Stimulated activated CD4-positive, alpha-beta T cell treated with anti-CD3 and anti-CD28 coated beads, TNF-alpha, amount 100 ng/mL, for 24 hours (primary cell): ENCODE results near the gene PPP1R26.
"Not testable (repeated sequence)": the region's sequence is repeated elsewhere in the genome, so short reads cannot be mapped to it uniquely, and the experiment has no call there.

Source experiments
- DNase-seq, 3 experiments: peaks; one replicate each; pipeline ENCODE4 v3.0.0-alpha.2; 2020; ENCODE audit warnings: low read depth in 3 of 3

PPP1R26 gene

GRCh38 chr9:135505406-135506187 lies 26.0 kb downstream of the PPP1R26 start:
- DNase-seq, result no peak

GRCh38 chr9:135506327-135507103 lies 26.9 kb downstream of the PPP1R26 start:
- DNase-seq, result no peak

GRCh38 chr9:135507104-135508035 lies 27.8 kb downstream of the PPP1R26 start:
- DNase-seq, result no peak

GRCh38 chr9:135508211-135508820 lies 28.7 kb downstream of the PPP1R26 start:
- DNase-seq, result no peak

DNA sequence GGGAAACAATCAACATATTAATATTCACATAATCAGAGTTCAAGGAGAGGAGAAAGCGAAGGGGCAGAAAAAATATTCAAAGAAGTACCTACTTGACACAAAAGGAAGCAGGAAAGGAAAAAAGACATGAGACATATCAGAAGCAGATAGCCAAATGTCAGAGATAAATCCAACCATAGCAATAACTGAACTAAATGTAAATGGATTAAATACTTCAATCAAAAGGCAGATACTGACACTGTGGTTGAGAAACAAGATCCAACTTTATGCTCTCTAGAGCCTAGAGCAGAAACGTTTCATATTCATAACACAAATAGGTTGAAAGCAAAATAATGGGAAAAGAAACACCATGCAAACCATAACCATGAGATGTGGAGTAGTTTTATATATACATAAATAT lies 29.9 kb downstream of the PPP1R26 start:
- DNase-seq, result no peak

GRCh38 chr9:135512241-135512603 lies 32.6 kb downstream of the PPP1R26 start:
- no peak for DNase-seq

DNA sequence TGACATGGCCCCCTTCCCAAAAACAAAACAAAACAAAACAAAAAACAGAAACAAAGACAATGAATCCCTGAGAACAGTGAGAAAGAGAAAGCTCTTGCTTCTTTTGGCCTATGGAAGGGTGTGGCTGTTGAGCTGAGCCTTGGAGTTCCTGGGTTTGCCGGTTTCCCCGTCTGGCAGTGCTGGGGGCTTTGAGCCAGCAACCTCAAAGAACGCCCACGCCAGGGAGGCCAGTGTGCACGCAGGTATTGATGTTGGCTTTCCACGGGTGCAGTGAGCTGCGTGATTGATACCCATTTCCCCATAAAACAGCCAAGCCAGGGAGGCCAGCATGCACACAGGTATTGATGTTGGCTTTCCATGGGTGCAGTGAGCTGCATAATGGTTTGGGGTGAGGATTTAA lies 33.3 kb downstream of the PPP1R26 start:
- no peak for DNase-seq

DNA sequence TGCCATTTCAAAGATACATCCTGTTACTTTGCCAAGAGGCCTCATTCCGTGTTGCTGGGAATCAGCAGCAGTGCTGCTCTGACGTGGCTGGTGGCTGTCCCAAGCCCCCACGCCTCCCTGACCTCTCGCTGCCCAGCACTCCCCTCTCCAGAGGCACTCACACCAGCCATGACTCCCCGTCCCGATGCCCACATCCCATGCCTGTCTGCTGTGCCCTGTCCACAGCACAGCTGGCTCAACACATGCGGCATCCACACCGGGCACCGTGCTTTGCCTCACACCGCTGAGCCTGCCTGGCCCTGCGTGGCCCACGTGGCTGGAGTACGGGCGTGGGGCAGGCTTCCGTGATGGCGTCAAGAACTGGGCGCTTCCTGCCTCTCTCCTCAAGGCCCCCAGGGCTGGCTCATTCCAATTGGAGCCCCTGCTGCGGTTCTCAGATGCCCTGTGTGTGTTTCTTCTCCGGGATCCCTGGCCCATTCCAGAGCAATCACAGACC lies 33.8 kb downstream of the PPP1R26 start:
- no peak for DNase-seq

DNA sequence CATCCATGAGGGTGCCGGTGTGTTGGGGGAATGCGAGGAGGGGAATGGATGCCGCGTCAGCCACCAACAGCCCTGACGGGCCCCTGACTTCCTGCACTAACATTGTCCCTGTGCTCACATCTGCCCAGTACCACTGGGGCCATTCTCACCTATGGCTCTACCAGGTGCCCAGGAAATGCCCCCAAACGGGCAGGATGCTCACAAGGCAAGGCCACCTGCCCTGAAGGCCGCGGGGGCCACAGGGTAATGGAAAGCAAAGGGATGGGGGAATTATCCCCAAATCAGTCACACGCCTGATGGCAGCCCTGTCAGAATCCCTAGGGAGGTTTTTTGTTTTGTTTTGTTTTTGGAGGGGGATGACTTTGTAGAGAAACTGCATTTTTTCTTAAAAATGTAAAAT lies 34.3 kb downstream of the PPP1R26 start:
- not testable (repeated sequence) for DNase-seq

DNA sequence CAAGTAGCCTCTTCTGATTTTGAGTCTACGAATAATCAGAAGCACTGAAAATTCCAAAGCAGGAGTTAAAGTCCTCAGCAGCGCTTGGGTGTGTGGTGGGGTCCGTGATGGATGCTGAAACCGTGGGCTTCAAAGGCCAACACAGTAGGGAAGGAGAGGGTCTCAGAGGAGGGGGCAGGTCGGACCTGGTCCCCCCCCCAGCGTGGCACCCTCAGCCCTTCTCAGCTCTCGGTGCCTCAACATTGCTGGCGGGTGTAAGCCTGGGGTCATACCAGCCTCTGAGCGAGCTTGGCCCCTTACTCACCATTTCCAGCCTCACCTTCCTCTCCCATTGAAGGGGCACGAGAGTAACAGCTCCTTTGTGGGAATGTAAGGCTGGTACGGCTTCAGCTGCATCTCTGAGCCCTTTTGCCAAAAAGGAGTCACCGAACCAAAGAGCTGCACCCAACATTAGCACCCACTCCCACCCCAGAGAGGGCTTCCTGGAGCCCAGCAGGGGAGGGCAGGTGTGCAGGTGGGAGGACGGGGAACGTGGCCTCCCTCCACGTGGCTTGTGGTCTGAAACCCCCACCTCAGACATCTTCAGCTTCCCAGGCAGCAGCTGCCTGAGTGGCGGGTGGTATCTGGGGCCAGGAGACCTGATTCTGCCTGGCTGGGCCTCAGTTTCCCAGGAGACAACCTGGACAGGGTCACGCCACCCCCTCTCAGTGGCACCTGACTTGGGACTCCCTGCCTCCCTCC lies 34.9 kb downstream of the PPP1R26 start:
- DNase-seq, result no peak

DNA sequence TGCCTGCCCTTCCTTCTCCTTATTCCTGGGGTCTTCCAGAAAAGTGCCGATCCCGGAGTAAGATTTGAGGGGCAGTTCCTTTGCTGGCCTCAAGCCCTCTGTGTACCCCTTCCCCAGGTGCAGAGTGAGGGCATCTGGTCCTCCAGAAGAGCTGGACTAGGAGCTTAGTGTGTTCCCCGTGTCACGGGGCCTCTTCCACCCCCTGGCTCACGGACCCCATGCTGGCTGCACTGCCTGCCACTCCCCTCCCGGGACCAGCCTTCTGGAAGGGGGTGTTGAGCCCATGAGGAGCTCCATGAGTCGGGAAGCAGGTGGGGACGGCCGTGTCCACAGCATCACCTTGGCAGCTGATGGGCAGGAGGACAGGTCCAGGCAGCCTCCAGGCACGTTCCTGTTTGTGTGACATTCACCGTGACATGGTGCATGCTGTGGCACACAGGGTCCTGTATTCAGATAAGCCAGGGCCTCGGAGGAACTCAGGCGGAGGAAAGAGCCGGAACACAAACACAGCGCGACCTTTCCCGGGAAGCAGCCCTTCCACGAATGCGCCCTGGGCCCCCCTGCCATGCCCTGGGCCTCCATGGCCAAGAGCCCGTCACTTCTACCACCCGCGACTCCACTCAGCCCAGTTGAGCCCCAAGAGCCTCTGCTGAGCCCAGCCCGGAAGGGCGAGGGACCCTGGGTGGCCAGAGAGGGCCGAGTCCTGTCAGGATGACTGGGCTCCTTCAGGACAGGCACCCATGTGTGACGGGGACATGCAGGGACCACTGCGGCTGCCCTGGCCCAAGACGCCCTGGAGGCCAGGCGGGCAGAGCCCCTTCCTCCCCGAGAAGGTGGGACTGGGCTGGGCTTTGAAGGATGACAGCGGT lies 35.7 kb downstream of the PPP1R26 start:
- DNase-seq, result no peak

DNA sequence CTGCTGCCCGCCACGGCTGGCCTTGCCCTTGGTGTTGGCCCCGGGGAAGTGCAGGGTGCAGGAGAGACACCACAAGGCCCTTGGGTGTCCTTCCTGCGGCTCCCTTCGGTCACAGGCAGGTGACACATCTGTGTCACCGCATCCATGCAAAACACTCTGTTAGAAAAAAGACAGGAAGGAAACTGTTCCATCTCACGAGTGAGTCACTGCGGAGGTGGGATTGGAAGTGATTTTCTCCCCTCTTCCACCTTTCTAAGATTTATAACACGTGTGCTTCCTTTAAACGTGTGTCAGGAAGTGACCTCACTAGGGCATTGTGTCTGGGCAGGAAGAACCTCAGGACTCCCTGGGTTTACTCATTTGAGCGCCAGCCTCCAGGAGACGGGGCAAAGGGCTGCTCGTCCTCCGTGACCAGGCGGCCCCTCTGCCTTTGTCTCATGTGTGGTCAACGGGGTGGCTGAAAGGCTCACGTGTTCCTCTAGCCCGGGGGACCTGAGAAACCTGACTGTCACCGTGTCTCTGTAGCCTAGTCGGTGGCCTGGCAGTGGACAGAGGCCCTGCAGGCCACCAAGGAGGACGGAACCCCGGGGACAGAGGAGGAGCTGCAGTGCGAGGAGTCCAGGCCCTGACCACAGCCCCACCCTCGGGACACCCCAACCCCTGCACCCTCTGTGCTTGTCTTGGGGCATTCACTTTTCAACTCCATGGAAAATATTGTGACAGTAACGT lies 36.7 kb downstream of the PPP1R26 start:
- no peak for DNase-seq

- DNase-seq, result no peak
Measured at GRCh38 chr9:135517407-135517822, 37.8 kb downstream of the PPP1R26 start.

GRCh38 chr9:135519179-135519971 lies 39.8 kb downstream of the PPP1R26 start:
- no peak for DNase-seq

DNA sequence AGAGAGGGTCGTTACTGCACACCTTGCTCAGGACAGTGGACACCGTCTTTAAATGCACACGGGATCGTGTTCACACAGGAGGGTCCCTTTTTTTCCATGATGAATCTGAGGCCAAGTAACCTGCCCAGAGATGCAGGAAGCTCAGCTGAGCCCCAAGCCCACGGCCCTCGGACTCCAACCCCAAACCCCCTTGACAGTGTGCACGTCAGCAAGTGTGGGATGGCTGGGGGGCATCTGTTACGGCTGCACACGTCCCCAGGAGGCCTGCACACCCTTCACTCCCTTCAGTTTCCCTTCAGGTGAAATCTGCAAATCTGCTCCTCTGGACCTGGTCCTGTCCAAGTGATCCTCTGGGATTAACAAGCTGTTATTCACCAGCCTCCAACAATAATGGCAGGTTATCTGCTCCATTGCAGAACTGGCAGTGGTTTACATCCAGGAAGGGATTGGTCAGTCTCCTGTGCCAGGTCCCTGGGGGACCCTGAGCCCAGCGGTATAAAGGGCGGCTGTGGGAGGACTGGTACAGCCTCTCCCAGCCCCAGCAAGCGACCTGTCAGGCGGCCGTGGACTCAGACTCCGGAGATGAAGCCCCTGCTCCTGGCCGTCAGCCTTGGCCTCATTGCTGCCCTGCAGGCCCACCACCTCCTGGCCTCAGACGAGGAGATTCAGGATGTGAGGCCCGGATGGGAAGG lies 41.5 kb downstream of the PPP1R26 start, which contains the start of gene LCN1:
Gene LCN1 (plus strand): TSS at position 525 of the 692 bp plus-strand sequence. CDS start 58 bp downstream, at position 583.
- no peak for DNase-seq

GRCh38 chr9:135521608-135522095 lies 42.1 kb downstream of the PPP1R26 start:
- DNase-seq, result no peak

DNA sequence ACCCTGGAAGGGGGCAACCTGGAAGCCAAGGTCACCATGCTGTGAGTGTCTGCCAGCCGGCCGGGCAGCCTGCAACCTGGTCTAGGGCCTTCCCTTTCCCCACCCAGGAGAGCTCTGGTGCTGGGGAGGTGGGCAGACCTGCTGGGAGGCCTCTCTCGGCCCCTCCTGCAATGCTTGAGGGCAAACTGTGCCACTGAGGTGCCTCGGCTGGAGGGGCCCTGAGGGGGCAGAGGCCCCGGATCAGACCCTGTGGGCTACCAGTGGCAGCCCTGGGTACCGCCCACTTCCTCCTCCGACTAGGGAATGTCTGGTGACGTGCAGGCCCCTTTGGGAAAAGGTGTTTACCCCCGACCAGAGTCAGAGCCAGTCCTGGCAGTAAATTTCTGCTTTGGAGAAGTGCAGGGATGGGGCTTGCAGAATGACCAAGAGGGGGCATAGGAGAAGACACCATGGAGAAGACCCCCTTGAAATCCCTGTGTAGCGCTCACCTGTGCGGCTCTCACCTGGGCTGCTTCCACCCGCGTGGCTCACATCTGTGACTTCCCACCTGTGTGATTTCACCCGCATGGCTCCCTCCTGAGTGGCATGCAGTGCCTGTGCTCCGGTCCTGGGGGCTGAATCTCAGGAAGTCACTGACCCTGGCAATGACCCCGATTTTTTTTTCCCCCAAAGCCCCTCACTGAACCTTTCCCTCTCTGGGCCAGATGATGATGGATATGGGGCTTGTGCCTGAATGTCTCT lies 42.7 kb downstream of the PPP1R26 start:
- DNase-seq, result no peak
